HG03432 (cell line): ENCODE measurements around the gene C8A.

Experiments used
- ATAC-seq: cut with Tn5 transposase; IDR thresholded peaks from one replicate; pipeline ENCODE4 v1.9.1; 2021; ENCODE audit warnings: mild to moderate bottlenecking, moderate library complexity; ENCODE audit not compliant: unreplicated experiment

Gene C8A

GRCh38 chr1:56854521-56855099 is at the start of gene C8A:
Gene C8A, plus strand, starts transcription at chr1:56854797. Its CDS starts 105 bp downstream, at chr1:56854902.
- no peak for ATAC-seq

- ATAC-seq: no peak
Measured at GRCh38 chr1:56806804-56807203, 47.8 kb upstream of the C8A start.

GRCh38 chr1:56808410-56808809 is 46.2 kb upstream of the C8A start:
- no peak for ATAC-seq

GRCh38 chr1:56811331-56811730 is 43.3 kb upstream of the C8A start:
- no peak for ATAC-seq

- no peak for ATAC-seq
Measured at GRCh38 chr1:56814205-56814604, 40.4 kb upstream of the C8A start.

GRCh38 chr1:56816264-56816663 is 38.3 kb upstream of the C8A start:
- no peak for ATAC-seq

GRCh38 chr1:56816909-56817308 is 37.7 kb upstream of the C8A start:
- peak; percentile 70 for ATAC-seq

- no peak for ATAC-seq
Measured at GRCh38 chr1:56817716-56818463, 36.7 kb upstream of the C8A start.

- no peak for ATAC-seq
Measured at GRCh38 chr1:56819387-56819899, 35.2 kb upstream of the C8A start, which contains the start of gene FYB2. Gene FYB2, minus strand, starts transcription at chr1:56819404. Its CDS starts 114 bp downstream, at chr1:56819290.

GRCh38 chr1:56820755-56821461 is 33.7 kb upstream of the C8A start:
- peak; percentile 73 for ATAC-seq

- no peak for ATAC-seq
Measured at GRCh38 chr1:56821462-56821797, 33.2 kb upstream of the C8A start.

- no peak for ATAC-seq
Measured at GRCh38 chr1:56824271-56824670, 30.3 kb upstream of the C8A start.

GRCh38 chr1:56824938-56825337 is 29.7 kb upstream of the C8A start:
- ATAC-seq: no peak

GRCh38 chr1:56825436-56825835 is 29.2 kb upstream of the C8A start:
- ATAC-seq: no peak

- ATAC-seq: no peak
Measured at GRCh38 chr1:56827711-56828110, 26.9 kb upstream of the C8A start.

- ATAC-seq: no peak
Measured at GRCh38 chr1:56830052-56830451, 24.5 kb upstream of the C8A start.

GRCh38 chr1:56831871-56832693 is 22.5 kb upstream of the C8A start:
- peak; percentile 81 for ATAC-seq

- ATAC-seq: no peak
Measured at GRCh38 chr1:56833088-56833487, 21.5 kb upstream of the C8A start.

GRCh38 chr1:56834137-56834900 is 20.3 kb upstream of the C8A start:
- ATAC-seq: no peak

- no peak for ATAC-seq
Measured at GRCh38 chr1:56835657-56836056, 18.9 kb upstream of the C8A start.
